Stimulated activated CD4-positive, alpha-beta T cell treated with anti-CD3 and anti-CD28 coated beads, Interleukin-15, amount 100 ng/mL, for 48 hours (primary cell): ENCODE data around the gene CNTNAP3B.
"Not testable (repeated sequence)": the region's sequence is repeated elsewhere in the genome, so short reads cannot be mapped to it uniquely, and the experiment has no call there.

Source experiments
- DNase-seq, 2 donors: peaks; one replicate each; pipeline ENCODE4 v3.0.0-alpha.2; 2020; ENCODE audit warnings: low read depth in 2 of 2

CNTNAP3B gene

DNA sequence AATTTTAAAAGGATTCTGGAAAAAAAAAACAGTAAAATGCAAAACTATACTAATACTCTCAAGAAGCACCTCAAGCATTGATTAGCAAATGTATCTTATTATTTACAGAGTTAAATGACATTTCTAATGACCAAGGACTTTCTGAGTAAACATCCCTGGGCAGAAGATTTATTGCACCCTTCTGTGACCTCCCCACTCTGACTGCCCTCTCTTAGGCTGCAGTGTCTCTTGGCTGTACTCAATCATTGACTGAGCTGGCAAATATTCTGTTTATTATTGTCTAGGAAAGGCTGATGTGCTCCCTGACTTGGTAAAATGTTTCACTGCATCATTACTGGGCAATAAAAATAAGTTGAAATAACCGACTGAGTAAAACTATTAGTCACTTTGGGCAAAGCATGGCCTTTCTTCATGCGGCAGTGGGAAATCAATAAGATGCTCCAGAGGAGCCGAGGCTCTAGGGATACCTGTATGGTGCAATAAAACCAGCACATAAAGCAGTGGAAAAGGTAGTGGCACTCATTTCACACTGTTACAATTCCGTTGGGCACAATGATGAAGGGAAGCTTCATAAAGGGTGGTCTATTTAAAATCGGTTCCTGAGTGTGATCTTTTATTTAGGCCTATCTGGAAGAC lies 151.1 kb downstream of the CNTNAP3B start:
- not testable (repeated sequence) for DNase-seq

DNA sequence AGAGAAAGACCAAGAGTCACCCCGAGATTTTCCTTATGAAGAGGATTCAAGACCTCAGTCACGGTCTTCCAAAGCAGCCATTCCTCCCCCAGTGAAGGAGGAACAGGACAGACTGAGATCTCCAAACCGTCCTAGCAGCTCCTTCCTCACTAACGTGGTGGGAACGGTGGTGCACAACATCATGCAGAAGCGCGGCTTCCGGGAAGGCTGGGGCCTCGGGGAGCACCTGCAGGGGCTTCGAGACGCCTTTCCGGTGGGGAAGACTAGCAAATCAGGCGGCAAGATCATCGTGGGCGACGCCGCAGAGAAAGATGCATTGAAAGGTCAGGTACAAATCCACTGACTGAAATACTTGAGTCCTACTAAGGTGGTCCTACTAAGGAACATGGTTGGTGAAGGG lies 154.3 kb downstream of the CNTNAP3B start:
- DNase-seq, result not testable (repeated sequence)

DNA sequence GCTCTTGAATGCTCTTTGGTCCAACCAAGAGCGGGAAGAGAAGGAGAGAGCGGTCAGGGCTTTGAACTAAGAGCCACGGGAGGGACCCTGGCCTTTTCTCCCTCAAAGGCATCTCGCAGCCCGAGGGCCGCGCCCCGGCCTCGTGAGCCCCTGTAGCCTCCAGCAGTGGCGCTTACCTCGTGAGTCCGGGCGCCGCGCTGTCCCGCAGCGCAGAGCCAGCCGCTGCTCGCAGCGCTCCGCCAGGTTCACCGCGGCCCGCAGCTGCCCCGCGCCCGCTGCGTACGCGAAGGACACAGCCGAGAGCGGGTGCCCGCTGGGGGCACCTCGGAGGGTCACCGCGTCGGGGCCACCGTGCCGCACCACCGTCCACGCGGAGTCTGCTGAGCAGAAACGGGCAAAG lies 176.2 kb downstream of the CNTNAP3B start:
- DNase-seq, result not testable (repeated sequence)

DNA sequence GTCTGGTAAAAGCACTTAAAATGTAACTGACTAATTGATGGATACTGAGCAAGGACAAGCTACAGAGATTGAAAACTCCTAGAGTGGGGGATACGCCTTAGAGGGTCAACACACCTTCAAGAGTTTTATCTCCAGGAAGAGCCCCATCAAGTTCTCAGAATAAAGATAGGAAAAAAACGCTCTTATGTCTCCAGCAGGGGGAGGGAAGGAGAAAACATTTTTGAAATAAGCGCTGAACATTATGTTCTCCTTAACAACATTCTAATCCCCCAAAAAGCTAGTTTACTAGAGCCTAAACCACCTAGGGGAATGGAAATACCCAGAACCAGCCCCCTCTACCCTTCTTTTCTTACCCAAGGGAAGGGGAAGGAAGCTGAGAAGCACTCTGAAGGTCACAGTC lies 187.5 kb downstream of the CNTNAP3B start:
- not testable (repeated sequence) for DNase-seq

DNA sequence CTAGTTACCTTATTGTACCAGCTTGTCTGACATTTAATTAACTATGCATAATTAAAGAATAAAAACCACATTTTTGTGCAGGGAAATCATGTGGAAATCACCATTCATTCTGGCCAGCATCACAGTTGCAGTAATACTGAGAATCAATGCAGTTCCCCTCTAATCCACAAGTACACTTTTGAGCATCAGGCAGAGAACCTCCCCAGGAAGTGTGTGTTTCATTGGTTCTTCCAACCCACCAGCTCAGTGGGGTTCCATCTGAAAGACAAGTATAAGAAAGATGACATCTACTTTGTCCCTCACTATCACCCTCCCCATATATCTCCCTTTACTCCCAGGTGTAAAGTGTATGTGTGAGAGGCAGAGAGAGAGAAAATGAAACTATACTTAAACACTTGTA lies 191.1 kb downstream of the CNTNAP3B start:
- not testable (repeated sequence) for DNase-seq

DNA sequence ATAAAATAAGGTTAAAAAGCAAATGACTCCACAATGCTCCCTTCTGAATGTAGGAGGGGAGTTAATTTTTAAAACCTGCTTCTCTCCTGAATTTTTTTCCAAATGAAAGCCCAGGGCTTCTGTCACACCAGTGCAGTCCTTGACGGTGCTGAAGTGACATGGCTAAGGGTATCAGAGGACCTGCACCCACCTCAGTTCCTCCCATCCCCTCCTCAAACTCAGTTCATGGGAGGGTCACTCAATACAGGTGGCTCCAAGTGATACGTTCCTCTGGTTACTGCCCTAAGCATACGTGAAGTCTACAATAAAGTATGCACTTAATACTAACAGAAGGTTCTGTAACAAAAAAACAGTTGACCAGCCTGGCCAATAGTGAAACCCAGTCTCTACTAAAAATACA lies 193.5 kb downstream of the CNTNAP3B start:
- not testable (repeated sequence) for DNase-seq

DNA sequence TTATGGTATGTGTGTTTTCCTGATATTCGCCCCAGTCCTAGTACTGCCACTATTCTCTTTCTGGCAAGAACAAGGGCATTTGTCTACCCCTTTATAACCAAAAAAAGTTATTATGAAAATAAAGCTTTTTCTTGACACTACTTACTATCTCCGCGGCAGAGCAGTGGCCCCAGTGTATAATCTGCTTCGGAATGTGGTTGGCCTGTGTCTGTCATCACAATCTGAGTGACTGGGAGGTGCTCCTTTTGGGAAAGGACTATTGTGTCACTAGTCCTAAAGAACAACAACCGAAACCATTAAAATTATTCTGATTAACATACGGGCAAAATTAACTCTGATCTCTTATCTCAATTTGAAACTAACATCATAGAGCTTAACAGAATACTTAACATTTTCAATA lies 200.1 kb downstream of the CNTNAP3B start:
- not testable (repeated sequence) for DNase-seq

DNA sequence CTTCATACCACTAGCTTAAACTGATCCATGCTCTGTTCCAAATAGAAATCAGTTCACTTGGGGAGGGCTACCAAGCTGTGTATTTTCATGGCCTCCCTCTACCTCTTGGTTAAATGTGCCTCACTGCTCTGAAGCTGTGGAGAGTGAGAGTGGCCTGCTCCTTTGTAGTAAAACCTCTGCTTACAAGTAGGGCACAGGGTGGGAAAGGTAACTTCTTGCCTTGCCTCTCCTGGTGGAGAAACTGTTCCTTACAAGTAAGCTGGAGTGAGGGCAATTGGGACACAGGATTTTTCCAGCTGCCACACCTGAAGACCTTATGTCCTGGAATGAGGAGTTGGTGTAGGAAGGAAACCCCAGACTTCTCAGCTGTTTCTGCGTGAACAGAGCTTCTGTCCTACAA lies 211.9 kb downstream of the CNTNAP3B start:
- not testable (repeated sequence) for DNase-seq

DNA sequence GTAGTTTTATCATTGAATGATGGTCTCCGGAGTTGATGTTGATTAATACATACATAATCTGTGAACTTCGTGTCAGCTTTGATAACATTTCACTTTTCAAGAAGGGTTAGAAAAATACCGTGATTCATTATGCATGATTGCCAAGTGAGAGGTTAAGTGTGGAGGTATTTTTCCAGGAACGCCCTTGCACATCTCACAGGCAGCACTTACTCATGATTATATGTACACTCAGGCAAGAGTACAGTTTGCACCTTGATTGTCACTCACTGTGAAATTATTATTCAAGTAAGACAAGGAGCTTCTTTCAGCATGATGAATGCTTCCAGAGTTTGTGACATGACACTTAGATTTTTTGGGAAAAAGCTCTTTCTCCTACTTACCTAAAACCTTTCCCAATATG lies 223.7 kb downstream of the CNTNAP3B start:
- DNase-seq, result not testable (repeated sequence)

DNA sequence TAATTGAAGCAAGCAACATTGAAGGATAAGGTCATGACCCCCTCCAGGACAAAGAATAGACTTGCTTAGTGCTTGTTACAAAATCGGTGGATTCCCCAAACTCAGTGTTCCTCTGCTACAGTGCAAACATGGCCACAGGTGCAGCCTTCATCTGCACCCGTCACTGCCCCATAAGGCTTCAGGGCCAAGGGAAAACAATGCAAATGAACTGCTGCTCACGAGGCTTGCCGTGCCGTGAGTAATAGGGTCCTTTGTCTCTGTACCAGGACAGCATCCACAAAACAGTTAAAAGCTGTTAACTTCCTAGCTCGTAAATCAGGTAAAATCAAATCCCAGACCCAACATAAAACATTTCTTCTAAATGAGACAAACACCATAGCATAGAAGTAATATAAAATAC lies 226.5 kb downstream of the CNTNAP3B start:
- not testable (repeated sequence) for DNase-seq

DNA sequence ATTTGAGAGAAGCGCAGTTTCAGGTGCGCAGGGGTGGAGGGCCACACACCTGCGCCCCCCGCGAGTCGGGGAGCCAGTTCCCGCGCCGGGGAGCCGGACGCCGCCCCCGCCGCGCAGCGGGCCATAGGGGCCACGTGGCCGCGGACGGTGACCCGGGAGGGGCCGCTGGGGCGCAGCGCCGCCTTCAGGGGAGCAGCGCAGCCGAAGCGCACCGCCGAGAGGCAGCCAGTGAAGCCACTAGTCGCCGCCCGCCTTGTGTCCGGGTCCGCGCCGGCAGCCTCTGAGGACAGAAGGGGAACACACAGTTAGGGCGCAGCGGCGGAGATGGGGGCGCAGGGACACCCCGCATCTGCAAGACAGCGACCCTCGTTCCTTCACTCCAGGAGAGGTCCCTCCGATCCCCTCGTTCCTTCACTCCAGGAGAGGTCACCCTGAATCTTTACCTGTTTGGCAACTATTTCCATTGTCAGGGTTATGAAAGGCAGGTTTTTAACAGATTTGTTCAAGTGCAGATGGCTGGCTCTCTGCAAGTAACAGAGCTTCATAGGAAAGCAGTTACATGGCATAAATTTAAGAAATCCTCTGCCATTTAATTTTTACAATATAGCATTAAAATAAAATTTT lies 230.4 kb downstream of the CNTNAP3B start:
- DNase-seq, result not testable (repeated sequence)

DNA sequence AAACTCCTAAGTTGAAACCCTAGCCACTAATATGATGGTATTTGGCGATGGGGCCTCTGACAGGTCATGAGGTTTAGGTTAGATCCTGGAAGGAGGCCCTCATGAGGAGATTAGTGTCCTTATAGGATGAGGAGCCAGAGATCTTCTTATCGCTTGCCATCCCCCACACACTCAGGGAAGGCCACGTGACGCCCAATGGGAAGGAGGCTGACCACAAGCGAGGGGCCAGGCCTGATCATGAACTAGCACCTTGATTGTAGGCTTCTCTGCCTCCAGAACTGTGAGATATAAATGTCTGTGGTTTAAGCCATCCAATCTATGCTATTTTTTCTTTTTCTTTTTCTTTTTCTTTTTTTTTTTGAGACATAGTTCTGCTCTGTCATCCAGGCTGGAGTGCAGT lies 254.7 kb downstream of the CNTNAP3B start:
- not testable (repeated sequence) for DNase-seq

DNA sequence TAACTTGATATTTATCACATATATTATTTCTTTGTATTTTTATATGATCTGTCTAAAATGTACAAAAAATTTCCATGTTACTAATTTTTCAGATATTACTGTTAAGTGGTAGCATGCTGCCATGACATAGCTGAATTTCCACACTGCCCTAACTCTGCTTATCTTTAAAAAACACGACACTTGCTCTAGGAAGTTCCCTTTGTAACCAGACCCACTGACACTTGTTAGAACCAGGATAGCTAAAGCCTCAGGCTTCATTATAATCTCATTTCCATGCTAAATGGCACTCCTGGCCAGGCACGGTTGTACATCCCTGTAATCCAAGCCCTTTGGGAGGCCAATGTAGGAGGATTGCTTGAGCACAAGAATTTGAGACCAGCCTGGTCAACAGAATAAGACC lies 273.8 kb downstream of the CNTNAP3B start:
- DNase-seq, result not testable (repeated sequence)

DNA sequence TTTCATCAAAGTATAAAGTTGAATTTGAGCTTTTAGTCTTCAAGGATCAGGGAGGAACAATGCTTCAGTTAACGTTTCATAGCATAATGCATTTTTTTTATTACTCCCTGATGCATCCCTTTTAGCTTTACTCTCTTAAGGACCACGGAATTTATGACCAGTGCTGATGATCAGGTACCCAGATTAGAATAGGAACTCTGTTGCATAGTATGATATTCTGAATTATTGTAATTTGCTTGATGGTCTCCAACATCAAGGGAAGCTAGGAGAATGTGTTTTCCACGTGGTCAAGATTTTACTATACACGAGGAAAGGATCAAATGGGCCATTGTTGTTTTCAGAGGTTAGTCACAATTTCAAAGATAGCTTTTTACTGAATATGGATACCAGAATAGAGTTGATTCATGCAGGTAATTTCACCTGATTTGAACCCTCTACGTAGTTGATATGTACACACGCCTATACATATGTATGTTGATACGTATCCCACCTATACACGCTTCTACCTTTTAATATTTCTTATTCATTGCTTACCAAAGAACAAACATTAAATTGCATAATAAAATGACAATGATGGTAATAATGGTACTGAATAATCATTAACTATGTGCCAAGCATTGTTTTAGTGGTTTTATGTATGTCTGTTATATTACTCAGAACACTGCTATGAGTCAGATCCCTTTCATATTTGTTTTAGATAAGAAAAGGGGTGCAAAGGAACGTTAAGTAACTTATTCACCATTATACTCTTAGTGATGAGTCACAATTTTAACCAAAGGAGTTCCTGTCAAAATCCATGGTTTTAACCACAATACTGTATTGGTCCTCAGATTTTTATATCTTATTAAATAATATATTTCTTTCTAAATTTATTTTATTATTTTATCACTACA lies 277.1 kb downstream of the CNTNAP3B start:
- DNase-seq, result not testable (repeated sequence)

DNA sequence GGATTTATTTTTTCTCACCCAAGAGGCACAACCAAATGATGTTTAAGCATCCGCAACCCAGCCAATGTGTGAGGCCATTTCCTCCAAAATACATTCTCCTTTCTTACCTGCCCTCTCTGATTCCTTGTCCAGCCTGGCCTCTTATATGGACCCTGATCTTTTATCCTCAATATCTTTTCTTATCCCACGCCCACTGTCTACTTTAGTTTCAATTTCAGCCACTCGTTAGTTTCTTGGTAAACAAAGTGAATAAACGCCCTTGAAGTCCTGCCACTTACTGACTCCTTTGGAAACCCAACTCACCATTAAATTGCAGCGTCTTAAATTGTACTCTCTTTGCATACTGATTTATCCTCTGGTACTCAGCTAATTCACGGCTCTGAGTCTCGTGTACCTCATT lies 281.4 kb downstream of the CNTNAP3B start:
- DNase-seq, result not testable (repeated sequence)
